Lower lobe of right lung (tissue), 2 donors: ENCODE measurements around the gene CHAC1. TPM values are rescaled to one million over a fixed set of nuclear protein-coding genes. Genes with fewer than 3 reads are reported as not detected.
A peak's percentile ranks its signal among the peaks of the same experiment; 100 is the strongest.
"Not testable (repeated sequence)": the region's sequence is repeated elsewhere in the genome, so short reads cannot be mapped to it uniquely, and the experiment has no call there.

Source experiments
- ATAC-seq, 2 donors: fragments of 200-7000 bp; cut with Tn5 transposase; one replicate each; pipeline ENCODE4 v1.9.1; 2020 to 2022; ENCODE audit warnings: mild to moderate bottlenecking in 2 of 2, moderate library complexity in 2 of 2
- DNase-seq: peaks from one replicate; pipeline ENCODE4 v3.0.0-alpha.2; 2020
- H3K27ac ChIP-seq: fragments of 200-600 bp; one replicate; pipeline ENCODE4 v1.8.0; 2022
- H3K27me3 ChIP-seq: fragments of 200-600 bp; one replicate; pipeline ENCODE4 v1.8.0; 2022; ENCODE audit warnings: low read depth
- H3K36me3 ChIP-seq: fragments of 200-600 bp; one replicate; pipeline ENCODE4 v1.8.0; 2022; ENCODE audit warnings: mild to moderate bottlenecking
- H3K4me1 ChIP-seq: fragments of 200-600 bp; one replicate; pipeline ENCODE4 v1.8.0; 2022
- H3K4me3 ChIP-seq: fragments of 200-600 bp; one replicate; pipeline ENCODE4 v1.8.0; 2022; ENCODE audit warnings: mild to moderate bottlenecking
- H3K9me3 ChIP-seq: fragments of 200-600 bp; one replicate; pipeline ENCODE4 v1.8.0; 2022
- CTCF ChIP-seq: fragments of 200-600 bp; IDR thresholded peaks from one replicate; pipeline ENCODE4 v1.8.0; 2022; ENCODE audit warnings: antibody characterized with exemption, mild to moderate bottlenecking
- intact Hi-C: fragments of 100-400 bp; cut with DNase I; formaldehyde crosslinking; loops from one replicate; pipeline ENCODE4 v1.11.0; 2022
- total RNA-seq: library from RNA; stranded (reverse); fragmentation: NEBNext Ultra II Directional; extraction: Animal tissue kit (Norgen Biotek cat#: 25700); gene quantifications from one replicate; pipeline ENCODE4 v1.2.1, GENCODE V29; 2021
- donor health status: DM: no; HTN: yes; CAD: no; lungs with severe emphysema.

CHAC1 gene
- total RNA-seq, 1 donor from 2014 or later = 1.8 TPM

- Histone ChIP-seq H3K4me1 (peaks cover 21% of the 10 kb centered on the region), H3K9me3 (no peaks in the 10 kb centered on the region), H3K27me3 (no peaks in the 10 kb centered on the region), H3K27ac (no peak overlapping the region), H3K36me3 (no peaks in the 10 kb centered on the region), H3K4me3 (no peak overlapping the region)
- ATAC-seq (no peak), DNase-seq (no peak)
- TF ChIP-seq CTCF = no peak
- intact Hi-C loops = no loop called here
Observed at GRCh38 chr15:40958146-40958545, 4.9 kb downstream of the CHAC1 start.

GRCh38 chr15:40958723-40959122 is 5.5 kb downstream of the CHAC1 start:
- no peaks in the 10 kb centered on the region for H3K27me3 ChIP-seq
- intact Hi-C loops = no loop called here
- no peaks in the 10 kb centered on the region for H3K9me3 ChIP-seq
- DNase-seq (no peak), ATAC-seq (no peak)
- no peaks in the 10 kb centered on the region for H3K36me3 ChIP-seq
- peaks cover 17% of the 10 kb centered on the region for H3K4me1 ChIP-seq
- no peak overlapping the region for H3K4me3 ChIP-seq
- H3K27ac ChIP-seq = no peak overlapping the region
- no peak for TF ChIP-seq CTCF

DNA sequence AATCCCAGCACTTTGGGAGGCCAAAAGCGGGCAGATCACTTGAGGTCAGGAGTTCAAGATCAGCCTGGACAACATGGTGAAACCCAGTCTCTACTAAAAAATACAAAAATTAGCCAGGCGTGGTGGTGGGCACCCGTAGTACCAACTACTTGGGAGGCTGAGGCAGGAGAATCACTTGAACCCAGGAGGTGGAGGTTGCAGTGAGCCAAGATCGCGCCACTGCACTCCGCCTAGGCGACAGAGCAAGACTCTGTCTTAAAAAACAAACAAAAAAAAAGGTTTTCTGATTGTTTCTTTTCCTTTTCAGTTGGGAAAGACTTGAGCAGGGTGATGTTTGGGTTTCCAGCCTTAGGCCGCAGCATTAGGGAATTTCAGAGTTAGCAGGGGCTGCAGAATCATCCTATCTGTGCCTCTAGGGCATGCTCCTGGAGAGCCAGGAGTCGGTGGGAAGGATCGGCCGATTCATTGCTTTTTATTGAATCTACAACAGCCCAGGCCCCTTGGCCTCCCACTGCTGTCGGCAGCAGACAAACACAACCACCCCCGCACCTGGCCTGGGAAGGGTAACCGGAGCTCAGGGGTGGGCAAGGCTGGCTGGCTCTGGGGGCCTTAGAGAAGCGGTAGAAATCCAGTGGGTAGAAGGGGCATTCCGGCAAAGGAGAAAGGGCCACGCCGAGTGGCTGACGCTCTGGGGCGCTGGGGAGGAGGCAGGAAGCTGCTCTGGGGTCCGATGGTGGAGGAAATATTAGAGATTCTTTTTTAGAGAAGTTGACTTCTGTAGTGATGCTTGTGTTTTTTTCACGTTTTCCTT is 6.3 kb downstream of the CHAC1 start:
- TF ChIP-seq CTCF = no peak
- no peak for DNase-seq
- no peak for ATAC-seq
- intact Hi-C loops = no loop called here
- Histone ChIP-seq H3K4me1 (peaks cover 11% of the 10 kb centered on the region), H3K27ac (no peak overlapping the region), H3K27me3 (no peaks in the 10 kb centered on the region), H3K4me3 (no peak overlapping the region), H3K36me3 (no peaks in the 10 kb centered on the region), H3K9me3 (no peaks in the 10 kb centered on the region)

- ATAC-seq (no peak), DNase-seq (no peak)
- Histone ChIP-seq H3K36me3 (no peaks in the 10 kb centered on the region), H3K4me1 (peaks cover 11% of the 10 kb centered on the region), H3K9me3 (no peaks in the 10 kb centered on the region), H3K27me3 (no peaks in the 10 kb centered on the region), H3K4me3 (no peak overlapping the region), H3K27ac (peak overlapping the region; percentile 65)
- intact Hi-C loops = no loop called here
- TF ChIP-seq CTCF = no peak
Observed at GRCh38 chr15:40960151-40960885, 7.0 kb downstream of the CHAC1 start.

GRCh38 chr15:40960925-40961324 is 7.7 kb downstream of the CHAC1 start:
- intact Hi-C loops = no loop called here
- no peak overlapping the region for H3K4me3 ChIP-seq
- H3K4me1 ChIP-seq = peaks cover 15% of the 10 kb centered on the region
- H3K9me3 ChIP-seq = no peaks in the 10 kb centered on the region
- ATAC-seq = peak; percentile 90 to 91
- H3K27ac ChIP-seq = peak overlapping the region; percentile 65
- H3K36me3 ChIP-seq = no peaks in the 10 kb centered on the region
- peak; percentile 82 for DNase-seq
- no peak for TF ChIP-seq CTCF
- H3K27me3 ChIP-seq = no peaks in the 10 kb centered on the region

- H3K27ac ChIP-seq, H3K4me3 ChIP-seq, DNase-seq, H3K27me3 ChIP-seq, intact Hi-C loops, H3K9me3 ChIP-seq, ATAC-seq, H3K36me3 ChIP-seq: not testable (repeated sequence)
- peaks cover 20% of the 10 kb centered on the region for H3K4me1 ChIP-seq
Observed at GRCh38 chr15:40961740-40962139, 8.5 kb downstream of the CHAC1 start.

GRCh38 chr15:40962317-40962716 is 9.0 kb downstream of the CHAC1 start:
- intact Hi-C loops, H3K4me3 ChIP-seq, H3K9me3 ChIP-seq, DNase-seq, ATAC-seq, H3K27ac ChIP-seq, H3K36me3 ChIP-seq, H3K27me3 ChIP-seq: not testable (repeated sequence)
- peaks cover 20% of the 10 kb centered on the region for H3K4me1 ChIP-seq
